Endothelial cell of umbilical vein (primary cell): Measurements from ENCODE around the gene MRPL16. TPM values are rescaled to one million over a fixed set of nuclear protein-coding genes. Genes with fewer than 3 reads are reported as not detected.

Source experiments
- BruUV-seq: library from RNA; stranded (reverse); fragments of 400-500 nt; replicated peaks from 2 replicates; lab custom pipeline; 2021; lab: Mats Ljungman, UMichigan
- CTCF ChIA-PET: fragments of 300-600, 350-600 bp; sonication (Branson Sonifier 250); formaldehyde crosslinking; loops from one replicate; lab custom pipeline; 2021; ENCODE audit warnings: antibody characterized with exemption, inconsistent platforms; lab: Charles Lee
- POLR2A ChIA-PET: fragments of 300-600, 350-600 bp; sonication (Branson Sonifier 250); formaldehyde crosslinking; loops from one replicate; lab custom pipeline; 2021; ENCODE audit warnings: antibody characterized with exemption, inconsistent platforms; lab: Charles Lee
- DNase-seq: peaks from one replicate; pipeline ENCODE4 v3.0.0-alpha.2; 2011; ENCODE audit warnings: low read depth, low spot score
- FAIRE-seq: peaks from 2 replicates; lab custom pipeline; 2011; peaks lifted over from hg19 to GRCh38; lab: Jason Lieb, UNC
- H2AFZ ChIP-seq: 2 replicates; pipeline ENCODE4 v1.6.0; 2012; ENCODE audit warnings: low read depth, low read length, control low read depth, inconsistent platforms
- H3K27ac ChIP-seq: 2 replicates; pipeline ENCODE4 v1.5.1; 2011; ENCODE audit warnings: low read depth, mild to moderate bottlenecking, control low read depth, low read length, moderate library complexity; ENCODE audit not compliant: insufficient read depth
- H3K27me3 ChIP-seq, 2 experiments: 2 replicates each; pipeline versions ENCODE4 v1.6.0 to v1.6.1; 2011; ENCODE audit warnings: low read length in 2 of 2, mixed read lengths in 1 of 2; ENCODE audit not compliant: control insufficient read depth in 2 of 2, insufficient read depth in 2 of 2
- H3K36me3 ChIP-seq, 2 experiments: 2 replicates in 1 of 2; 3 replicates in 1 of 2; pipeline ENCODE4 v1.5.1; 2011; ENCODE audit warnings: low read length in 2 of 2, mild to moderate bottlenecking in 1 of 2, moderate library complexity in 1 of 2; ENCODE audit not compliant: control insufficient read depth in 2 of 2, insufficient read depth in 2 of 2; ENCODE audit errors: extremely low read depth in 1 of 2
- H3K4me1 ChIP-seq: 3 replicates; pipeline ENCODE4 v1.5.1; 2011; ENCODE audit warnings: mild to moderate bottlenecking, low read length; ENCODE audit not compliant: control insufficient read depth, insufficient read depth; ENCODE audit errors: extremely low read depth
- H3K4me2 ChIP-seq: 2 replicates; pipeline ENCODE4 v1.6.1; 2011; ENCODE audit warnings: low read length, control low read depth, mixed read lengths; ENCODE audit not compliant: insufficient read depth
- H3K4me3 ChIP-seq, 3 experiments: fragments of 200-600 bp in 1 of 3; sonication (generic), shearing (Covaris generic) in 1 of 3; replicated peaks in 1 of 3; 2 replicates each; pipeline ENCODE4 v1.5.1; 2011 to 2016; ENCODE audit warnings: control low read depth in 3 of 3, low read length in 3 of 3, mild to moderate bottlenecking in 2 of 3, inconsistent platforms in 1 of 3, low read depth in 1 of 3, moderate library complexity in 1 of 3; ENCODE audit not compliant: insufficient read depth in 1 of 3
- H3K79me2 ChIP-seq: 2 replicates; pipeline ENCODE4 v1.6.0; 2012; ENCODE audit warnings: low read length, inconsistent platforms; ENCODE audit not compliant: control insufficient read depth, insufficient read depth
- H3K9ac ChIP-seq: replicated peaks from 2 replicates; pipeline ENCODE3; 2011; ENCODE audit warnings: low read length, control low read depth; ENCODE audit not compliant: insufficient read depth; ENCODE audit errors: extremely low read depth
- H3K9me1 ChIP-seq: replicated peaks from 3 replicates; pipeline ENCODE4 v1.6.0; 2011; ENCODE audit warnings: mild to moderate bottlenecking, low read length; ENCODE audit not compliant: control insufficient read depth, insufficient read depth; ENCODE audit errors: extremely low read depth
- H3K9me3 ChIP-seq: replicated peaks from 2 replicates; pipeline ENCODE4 v1.5.1; 2012; ENCODE audit warnings: low read length, inconsistent platforms; ENCODE audit not compliant: control insufficient read depth, insufficient read depth
- H4K20me1 ChIP-seq: replicated peaks from 2 replicates; pipeline ENCODE3; 2011; ENCODE audit warnings: mild to moderate bottlenecking, low read length; ENCODE audit not compliant: control insufficient read depth, insufficient read depth; ENCODE audit errors: extremely low read depth
- CTCF ChIP-seq, 2 donors: IDR thresholded peaks; 1 replicate in 1 of 2; 2 replicates in 1 of 2; pipeline ENCODE4 v1.5.1; 2011; ENCODE audit warnings: low read length in 2 of 2, mild to moderate bottlenecking in 2 of 2, moderate library complexity in 2 of 2, control low read depth in 1 of 2, inconsistent platforms in 1 of 2, low read depth in 1 of 2; ENCODE audit not compliant: insufficient read depth in 1 of 2; ENCODE audit errors: extremely low read depth in 1 of 2
- EZH2 ChIP-seq: IDR thresholded peaks from 2 replicates; pipeline ENCODE4 v1.6.1; 2012; ENCODE audit warnings: borderline replicate concordance, low read depth, mild to moderate bottlenecking, moderate library complexity, low read length, inconsistent platforms; ENCODE audit not compliant: severe bottlenecking
- FOS ChIP-seq: IDR thresholded peaks from 2 replicates; pipeline ENCODE4 v1.6.1; 2011; ENCODE audit warnings: mild to moderate bottlenecking, low read length, moderate library complexity, borderline replicate concordance; ENCODE audit not compliant: insufficient read depth
- GATA2 ChIP-seq: IDR thresholded peaks from 2 replicates; pipeline ENCODE4 v1.7.0; 2011; ENCODE audit warnings: low read depth, mild to moderate bottlenecking, moderate library complexity, mixed read lengths, low read length; ENCODE audit not compliant: insufficient read length, insufficient read depth
- JUN ChIP-seq: IDR thresholded peaks from 2 replicates; pipeline ENCODE4 v1.6.1; 2011; ENCODE audit warnings: borderline replicate concordance, low read depth; ENCODE audit not compliant: insufficient read length, insufficient read depth
- MYC ChIP-seq: IDR thresholded peaks from one replicate; pipeline ENCODE4 v1.6.1; 2011; ENCODE audit warnings: mild to moderate bottlenecking, low read depth, low read length
- POLR2AphosphoS5 ChIP-seq: IDR thresholded peaks from 2 replicates; pipeline ENCODE4 v1.6.1; 2012; ENCODE audit warnings: low read depth, mild to moderate bottlenecking, control low read depth, low read length, moderate library complexity; ENCODE audit not compliant: insufficient read depth
- dilution Hi-C: fragments of 300-500 bp; cut with MboI; formaldehyde crosslinking; loops from one replicate; pipeline ENCODE4 v1.15.0; 2019; ENCODE audit warnings: low sequenced_read_pairs; ENCODE audit not compliant: extremely low pct_ligation_motif_present
- intact Hi-C: fragments of 100-400 bp; cut with micrococcal nuclease; formaldehyde crosslinking; loops from one replicate; pipeline ENCODE4 v1.10.0; 2022
- polyA plus RNA-seq, 4 experiments: library from polyadenylated mRNA; depleted of rRNA in 3 of 4; stranded (reverse) in 3 of 4; unstranded in 1 of 4; fragments of >200 nt; gene quantifications; 2 replicates each; pipeline versions ENCODE4 v1.2.1 to v1.2.3, GENCODE V29; 2011 to 2012; ENCODE audit warnings: missing spikeins in 1 of 4
- total RNA-seq: library from RNA; stranded (reverse); gene quantifications from 2 replicates; pipeline ENCODE4 v1.2.3, GENCODE V29; 2021
- TF ChIP-seq, protein P1 (sequence below): IDR thresholded peaks from 2 replicates; pipeline ENCODE4 v1.6.1; 2011; ENCODE audit not compliant: insufficient read depth, insufficient read length

The MRPL16 gene
- total and polyA plus RNA-seq, 2 donors (not counting 3 experiments of a cell fraction or from before 2014, with no cell fraction given) = 63.9 to 84.0 TPM

- BruUV-seq = no TSS peak
- no peaks in the 10 kb centered on the region for H3K36me3 ChIP-seq
- peaks cover 0 to 2% of the 10 kb centered on the region in 2 experiments for H3K27me3 ChIP-seq
- H2AFZ ChIP-seq = no peak overlapping the region
- DNase-seq (no peak), FAIRE-seq (no peak)
- TF ChIP-seq GATA2 = no peak
- TF ChIP-seq, protein P1, sequence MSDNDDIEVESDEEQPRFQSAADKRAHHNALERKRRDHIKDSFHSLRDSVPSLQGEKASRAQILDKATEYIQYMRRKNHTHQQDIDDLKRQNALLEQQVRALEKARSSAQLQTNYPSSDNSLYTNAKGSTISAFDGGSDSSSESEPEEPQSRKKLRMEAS = no peak
- TF ChIP-seq MYC = no peak
- TF ChIP-seq FOS = no peak
- no peak for TF ChIP-seq JUN
- TF ChIP-seq EZH2 = no peak
- no peak for TF ChIP-seq POLR2AphosphoS5
- TF ChIP-seq CTCF (IDR thresholded peaks at IDR 0.05; ENCODE audit: extremely low read depth in 1 of 2, insufficient read depth in 1 of 2, low read depth in 1 of 2, low read length in 2 of 2) = no peak
- H3K4me2 ChIP-seq = no peak overlapping the region
- H3K9ac ChIP-seq = no peak overlapping the region
- no peaks in the 10 kb centered on the region for H3K4me1 ChIP-seq
- H3K27ac ChIP-seq = no peak overlapping the region
- H3K9me3 ChIP-seq = no peaks in the 10 kb centered on the region
- H3K9me1 ChIP-seq = no peaks in the 10 kb centered on the region
- intact Hi-C loops = no loop called here
- ChIA-PET POLR2A (no interaction called here), CTCF (interaction anchor here (1.4 kb wide), 1 partner anchor 72 kb away, joined by 7 read pairs; no protein-coding TSS in a partner anchor)
- no peak overlapping the region for H3K4me3 ChIP-seq
- no peaks in the 10 kb centered on the region for H4K20me1 ChIP-seq
- dilution Hi-C loops = no loop called here
- H3K79me2 ChIP-seq = no peaks in the 10 kb centered on the region
These were observed 36.0 kb upstream of the MRPL16 start for GRCh38 chr11:59846556-59846955.
